SK-N-SH (cell line): Measurements from ENCODE around the gene TTC17. TPM values are rescaled to one million over a fixed set of nuclear protein-coding genes. Genes with fewer than 3 reads are reported as not detected.
"Not testable (repeated sequence)": the region's sequence is repeated elsewhere in the genome, so short reads cannot be mapped to it uniquely, and the experiment has no call there.

ENCODE experiments used
- CTCF ChIA-PET: fragments of 300-600, 350-600 bp; formaldehyde crosslinking; extraction: SDS; loops from one replicate; lab custom pipeline; 2021; lab: Yijun Ruan, JAX
- POLR2A ChIA-PET: fragments of 350-600 bp; sonication (Branson Sonifier 250); formaldehyde crosslinking; extraction: SDS; loops from one replicate; lab custom pipeline; 2020; ENCODE audit warnings: antibody characterized with exemption, inconsistent platforms; lab: Yijun Ruan, JAX
- DNase-seq: peaks from one replicate; pipeline ENCODE4 v3.0.0; 2012
- H2AFZ ChIP-seq: fragments of 200-600 bp; sonication (generic); 2 replicates; pipeline ENCODE4 v1.8.1; 2016; ENCODE audit warnings: antibody characterized with exemption, mild to moderate bottlenecking, low read depth
- H3F3A ChIP-seq: fragments of 200-600 bp; sonication (generic); replicated peaks from 2 replicates; pipeline ENCODE3; 2016; ENCODE audit warnings: antibody characterized with exemption, mild to moderate bottlenecking; ENCODE audit not compliant: insufficient read depth
- H3K27ac ChIP-seq, 2 experiments: fragments of 200-500 bp in 1 of 2; fragments of 200-600 bp in 1 of 2; sonication (Bioruptor generic) in 1 of 2; sonication (generic), shearing (Covaris generic) in 1 of 2; 2 replicates each; pipeline versions ENCODE4 v1.5.1 to v1.6.1; 2014 to 2016; ENCODE audit warnings: low read depth in 2 of 2, inconsistent platforms in 1 of 2, low read length in 1 of 2, mild to moderate bottlenecking in 1 of 2, mixed read lengths in 1 of 2
- H3K27me3 ChIP-seq: fragments of 200-600 bp; sonication (generic), shearing (Covaris generic); 2 replicates; pipeline ENCODE4 v1.6.1; 2016; ENCODE audit warnings: mixed run types; ENCODE audit not compliant: insufficient read depth
- H3K36me3 ChIP-seq, 2 experiments: fragments of 200-500 bp in 1 of 2; fragments of 200-600 bp in 1 of 2; sonication (Bioruptor generic) in 1 of 2; sonication (generic) in 1 of 2; replicated peaks in 1 of 2; 2 replicates each; pipeline versions ENCODE3 to v1.5.1; 2014 to 2016; ENCODE audit warnings: low read length in 1 of 2, mild to moderate bottlenecking in 1 of 2; ENCODE audit not compliant: insufficient read depth in 2 of 2, control insufficient read depth in 1 of 2
- H3K4me1 ChIP-seq, 2 experiments: fragments of 200-500 bp in 1 of 2; fragments of 200-600 bp in 1 of 2; sonication (Bioruptor generic) in 1 of 2; sonication (generic), shearing (Covaris generic) in 1 of 2; 2 replicates each; pipeline versions ENCODE4 v1.5.1 to v1.6.1; 2014 to 2016; ENCODE audit warnings: low read depth in 1 of 2, low read length in 1 of 2, mixed run types in 1 of 2; ENCODE audit not compliant: insufficient read depth in 2 of 2, control insufficient read depth in 1 of 2
- H3K4me2 ChIP-seq: fragments of 200-600 bp; sonication (generic), shearing (Covaris generic); 2 replicates; pipeline ENCODE4 v1.6.1; 2017; ENCODE audit warnings: mixed run types
- H3K4me3 ChIP-seq, 2 experiments: fragments of 200-500 bp in 1 of 2; fragments of 200-600 bp in 1 of 2; sonication (Bioruptor generic) in 1 of 2; sonication (generic), shearing (Covaris generic) in 1 of 2; 2 replicates each; pipeline versions ENCODE4 v1.5.1 to v1.8.1; 2014 to 2016; ENCODE audit warnings: low read depth in 2 of 2, inconsistent platforms in 1 of 2, low read length in 1 of 2, mild to moderate bottlenecking in 1 of 2, mixed read lengths in 1 of 2, moderate library complexity in 1 of 2
- H3K79me2 ChIP-seq: fragments of 200-600 bp; sonication (generic); 2 replicates; pipeline ENCODE4 v1.8.1; 2017; ENCODE audit warnings: mild to moderate bottlenecking; ENCODE audit not compliant: insufficient read depth
- H3K9ac ChIP-seq: fragments of 200-600 bp; sonication (generic); 2 replicates; pipeline ENCODE4 v1.6.1; 2017; ENCODE audit warnings: mixed run types
- H3K9me2 ChIP-seq: fragments of 200-600 bp; sonication (generic); 2 replicates; pipeline ENCODE4 v1.6.1; 2017; ENCODE audit warnings: mixed run types
- H3K9me3 ChIP-seq: fragments of 200-600 bp; sonication (generic); 2 replicates; pipeline ENCODE4 v1.6.1; 2017; ENCODE audit warnings: mixed run types, mild to moderate bottlenecking, moderate library complexity
- H4K20me1 ChIP-seq: fragments of 200-600 bp; sonication (generic); 2 replicates; pipeline ENCODE4 v1.6.1; 2017; ENCODE audit warnings: mild to moderate bottlenecking, mixed run types; ENCODE audit not compliant: insufficient read depth
- CHD2 ChIP-seq: fragments of 150-350 bp; IDR thresholded peaks from 2 replicates; pipeline ENCODE4 v1.6.1; 2018; ENCODE audit warnings: low read length; ENCODE audit not compliant: partially characterized antibody
- FOSL2 ChIP-seq: IDR thresholded peaks from 2 replicates; pipeline ENCODE4 v1.4.0; 2012; ENCODE audit warnings: low read depth, mild to moderate bottlenecking, moderate library complexity, borderline replicate concordance
- FOXJ3 ChIP-seq: sonication (generic); formaldehyde crosslinking; IDR thresholded peaks from 2 replicates; pipeline ENCODE4 v1.5.1; 2020; ENCODE audit warnings: mild to moderate bottlenecking, missing genetic modification reagents
- GATA2 ChIP-seq: sonication (generic); formaldehyde crosslinking; IDR thresholded peaks from 2 replicates; pipeline ENCODE4 v1.5.0; 2020; ENCODE audit warnings: mild to moderate bottlenecking, missing genetic modification reagents
- IRF3 ChIP-seq: fragments of 150-350 bp; IDR thresholded peaks from 2 replicates; pipeline ENCODE4 v1.6.1; 2016; ENCODE audit warnings: mild to moderate bottlenecking, low read depth, low read length
- JUND ChIP-seq: IDR thresholded peaks from 2 replicates; pipeline ENCODE4 v1.4.0; 2012
- MXI1 ChIP-seq: IDR thresholded peaks from 2 replicates; pipeline ENCODE4 v1.6.1; 2012; ENCODE audit warnings: mild to moderate bottlenecking, low read depth, low read length, improper control_type of control experiment
- NFIC ChIP-seq: IDR thresholded peaks from 2 replicates; pipeline ENCODE4 v1.4.0; 2012; ENCODE audit warnings: borderline replicate concordance
- NRF1 ChIP-seq: IDR thresholded peaks from 2 replicates; pipeline ENCODE4 v1.6.1; 2012; ENCODE audit warnings: low read depth, mild to moderate bottlenecking, low read length
- RAD21 ChIP-seq: IDR thresholded peaks from 2 replicates; pipeline ENCODE4 v1.6.1; 2012; ENCODE audit warnings: mild to moderate bottlenecking, low read length
- RFX5 ChIP-seq: IDR thresholded peaks from 2 replicates; pipeline ENCODE4 v1.6.1; 2012; ENCODE audit warnings: mild to moderate bottlenecking, improper control_type of control experiment, low read length
- RXRA ChIP-seq: IDR thresholded peaks from 2 replicates; pipeline ENCODE4 v1.4.0; 2012; ENCODE audit warnings: low read depth, mild to moderate bottlenecking, borderline replicate concordance
- SIN3A ChIP-seq: IDR thresholded peaks from 2 replicates; pipeline ENCODE4 v1.6.1; 2012; ENCODE audit warnings: low read depth, mild to moderate bottlenecking, low read length, moderate library complexity, borderline replicate concordance
- TCF12 ChIP-seq: IDR thresholded peaks from 2 replicates; pipeline ENCODE4 v1.4.0; 2012
- TEAD4 ChIP-seq: IDR thresholded peaks from 2 replicates; pipeline ENCODE4 v1.4.0; 2012; ENCODE audit warnings: mild to moderate bottlenecking, borderline replicate concordance; ENCODE audit not compliant: insufficient read depth
- USF2 ChIP-seq: fragments of 150-350 bp; IDR thresholded peaks from 2 replicates; pipeline ENCODE4 v1.6.1; 2017; ENCODE audit warnings: antibody characterized with exemption, low read length, low read depth, borderline replicate concordance
- ZBTB33 ChIP-seq: IDR thresholded peaks from 2 replicates; pipeline ENCODE4 v1.4.0; 2012; ENCODE audit warnings: low read depth, borderline replicate concordance
- WGBS: methylation state at CpG from one replicate; pipeline ENCODE4 v1.1.6; 2017; ENCODE audit warnings: low lambda C conversion rate; 5-methylcytosine and 5-hydroxymethylcytosine counted together
- polyA plus RNA-seq, 3 experiments: library from polyadenylated mRNA; depleted of rRNA; stranded (reverse); fragments of >200 nt; gene quantifications; 2 replicates each; pipeline ENCODE4 v1.2.3, GENCODE V29; 2012
- TF ChIP-seq, protein P1 (sequence below): IDR thresholded peaks from 2 replicates; pipeline ENCODE4 v1.4.0; 2012; ENCODE audit warnings: low read depth, borderline replicate concordance
- TF ChIP-seq, protein P2 (sequence below): IDR thresholded peaks from 2 replicates; pipeline ENCODE4 v1.4.0; 2012; ENCODE audit warnings: low read depth

TTC17 gene
- polyA plus RNA-seq, 1 of the 3 experiments (the other 2 are of a cell fraction), result 66.0 TPM

GRCh38 chr11:43427971-43428370, 69.3 kb downstream of the TTC17 start:
- no peaks in the 10 kb centered on the region for H3K4me1 ChIP-seq
- H3K4me2 ChIP-seq, result no peak overlapping the region
- no peaks in the 10 kb centered on the region for H3K9me2 ChIP-seq
- no peaks in the 10 kb centered on the region for H3K27me3 ChIP-seq
- no peak for DNase-seq
- H3F3A ChIP-seq, result no peaks in the 10 kb centered on the region
- H3K9ac ChIP-seq, result no peak overlapping the region
- POLR2A ChIA-PET, result no interaction called here
- TF ChIP-seq JUND (no peak), MXI1 (no peak), NRF1 (no peak), RFX5 (no peak), GATA2 (CRISPR knock-in tag) (no peak), FOSL2 (no peak), NFIC (no peak)
- TF ChIP-seq, protein P1, sequence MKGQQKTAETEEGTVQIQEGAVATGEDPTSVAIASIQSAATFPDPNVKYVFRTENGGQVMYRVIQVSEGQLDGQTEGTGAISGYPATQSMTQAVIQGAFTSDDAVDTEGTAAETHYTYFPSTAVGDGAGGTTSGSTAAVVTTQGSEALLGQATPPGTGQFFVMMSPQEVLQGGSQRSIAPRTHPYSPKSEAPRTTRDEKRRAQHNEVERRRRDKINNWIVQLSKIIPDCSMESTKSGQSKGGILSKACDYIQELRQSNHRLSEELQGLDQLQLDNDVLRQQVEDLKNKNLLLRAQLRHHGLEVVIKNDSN, result no peak
- WGBS, result 50% methylated on average over 1 of the region's 1 CpG
- no peaks in the 10 kb centered on the region for H3K79me2 ChIP-seq
- no peaks in the 10 kb centered on the region for H4K20me1 ChIP-seq
- H2AFZ ChIP-seq, result no peak overlapping the region
- H3K27ac ChIP-seq, result no peak overlapping the region
- no peaks in the 10 kb centered on the region for H3K9me3 ChIP-seq
- H3K36me3 ChIP-seq, result peaks cover 16 to 40% of the 10 kb centered on the region in 2 experiments
- CTCF ChIA-PET, result interaction anchor here (0.9 to 1.9 kb wide), 2 partner anchors 9 to 116 kb away, joined by 4 to 11 read pairs; partner anchors contain the start of gene API5
- no peak overlapping the region for H3K4me3 ChIP-seq

- H3K4me1 ChIP-seq, H3K27me3 ChIP-seq, H3K27ac ChIP-seq, H2AFZ ChIP-seq, H3K4me3 ChIP-seq, H3F3A ChIP-seq, H3K9ac ChIP-seq, H3K79me2 ChIP-seq, POLR2A ChIA-PET, H3K9me2 ChIP-seq, H3K9me3 ChIP-seq, DNase-seq, H3K4me2 ChIP-seq, CTCF ChIA-PET, H4K20me1 ChIP-seq: not testable (repeated sequence)
- 100% methylated on average over 1 of the region's 1 CpG for WGBS
- H3K36me3 ChIP-seq, result peaks cover 26 to 42% of the 10 kb centered on the region in 2 experiments
These were observed 72.2 kb downstream of the TTC17 start for GRCh38 chr11:43430916-43431315.

DNA sequence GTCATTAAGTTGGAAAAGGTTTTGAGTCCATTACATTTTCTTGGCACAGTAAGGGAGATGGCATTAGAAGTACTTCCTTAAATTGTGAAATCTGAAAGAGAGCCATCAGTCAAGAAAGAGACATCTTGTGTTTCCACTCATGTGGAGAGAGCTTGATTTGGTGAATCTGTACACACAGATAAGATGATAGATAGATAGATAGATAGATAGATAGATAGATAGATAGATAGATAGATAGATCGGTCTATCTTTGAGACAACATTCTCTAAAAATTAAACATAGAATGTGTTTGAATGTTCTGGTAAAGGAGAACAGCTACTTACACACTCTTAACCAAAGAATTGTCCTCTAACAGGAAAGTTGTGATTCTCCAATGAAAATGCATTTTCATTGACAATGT, 76.2 kb downstream of the TTC17 start:
- Histone ChIP-seq H3K9ac (no peak overlapping the region), H3K36me3 (peaks cover 45 to 47% of the 10 kb centered on the region in 2 experiments), H3K27me3 (no peaks in the 10 kb centered on the region), H3F3A (no peaks in the 10 kb centered on the region), H4K20me1 (no peaks in the 10 kb centered on the region), H3K4me1 (no peaks in the 10 kb centered on the region), H3K4me2 (no peak overlapping the region), H3K27ac (no peak overlapping the region), H3K4me3 (no peak overlapping the region), H2AFZ (no peak overlapping the region), H3K79me2 (no peaks in the 10 kb centered on the region), H3K9me2 (no peaks in the 10 kb centered on the region), H3K9me3 (no peaks in the 10 kb centered on the region)
- ChIA-PET CTCF (interaction anchor here (4.1 kb wide), 1 partner anchor 15 kb away, joined by 17 read pairs; no protein-coding TSS in a partner anchor), POLR2A (no interaction called here)
- 97% methylated on average over 1 of the region's 1 CpG for WGBS
- no peak for DNase-seq
- TF ChIP-seq SIN3A, result no peak
- TF ChIP-seq JUND, result no peak
- TF ChIP-seq CHD2, result no peak
- no peak for TF ChIP-seq FOSL2
- TF ChIP-seq TEAD4, result no peak
- no peak for TF ChIP-seq FOXJ3 (CRISPR knock-in tag)
- TF ChIP-seq, protein P2, sequence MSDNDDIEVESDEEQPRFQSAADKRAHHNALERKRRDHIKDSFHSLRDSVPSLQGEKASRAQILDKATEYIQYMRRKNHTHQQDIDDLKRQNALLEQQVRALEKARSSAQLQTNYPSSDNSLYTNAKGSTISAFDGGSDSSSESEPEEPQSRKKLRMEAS, result no peak
- TF ChIP-seq IRF3, result no peak
- TF ChIP-seq RXRA, result no peak
- no peak for TF ChIP-seq TCF12
- TF ChIP-seq USF2, result no peak
- TF ChIP-seq RAD21, result no peak
- TF ChIP-seq ZBTB33, result no peak
